ENCODE data around the gene LGALS4. TPM values are rescaled to one million over a fixed set of nuclear protein-coding genes. Genes with fewer than 3 reads are reported as not detected.

LGALS4 gene
- total and polyA plus RNA-seq, 4 donors: 0.51 to 544 (median 6.0) TPM

Other genes starting within 250 kb of the LGALS4 start
- gene MAP4K1, start 195.0 kb downstream of the LGALS4 start, total RNA-seq: 10 to 100 TPM in 1 of 2 donors, 1 to 10 TPM in 1; 7.3 to 13.2 TPM
- gene MAP4K1, start 195.0 kb downstream of the LGALS4 start, polyA plus RNA-seq: 1 to 10 TPM; 1.6 to 2.1 TPM
- 100 to 1,000 TPM; 171 to 183 TPM for gene EIF3K, start 193.8 kb downstream of the LGALS4 start, total RNA-seq
- gene EIF3K, start 193.8 kb downstream of the LGALS4 start, polyA plus RNA-seq: 100 to 1,000 TPM; 299 to 445 TPM
- 1,000 to 10,000 TPM in 1 of 2 donors, 100 to 1,000 TPM in 1; 794 to 1,985 TPM for gene ACTN4, start 165.3 kb downstream of the LGALS4 start, total RNA-seq
- 100 to 1,000 TPM; 111 to 163 TPM for gene ACTN4, start 165.3 kb downstream of the LGALS4 start, polyA plus RNA-seq
- 1 to 10 TPM; 1.9 to 2.8 TPM for gene CAPN12, start 68.5 kb downstream of the LGALS4 start, total RNA-seq
- 1 to 10 TPM; 1.0 to 4.5 TPM for gene CAPN12, start 68.5 kb downstream of the LGALS4 start, polyA plus RNA-seq
- gene LGALS7, start 39.4 kb downstream of the LGALS4 start, total RNA-seq: not detected
- not detected for gene LGALS7, start 39.4 kb downstream of the LGALS4 start, polyA plus RNA-seq
- not detected for gene LGALS7B, start 23.7 kb downstream of the LGALS4 start, total RNA-seq
- gene LGALS7B, start 23.7 kb downstream of the LGALS4 start, polyA plus RNA-seq: not detected
- gene ECH1, start 18.8 kb upstream of the LGALS4 start, total RNA-seq: 10 to 100 TPM; 92.2 to 95.1 TPM
- 100 to 1,000 TPM; 139 to 190 TPM for gene ECH1, start 18.8 kb upstream of the LGALS4 start, polyA plus RNA-seq
- 100 to 1,000 TPM; 220 TPM for gene HNRNPL, start 37.0 kb upstream of the LGALS4 start, total RNA-seq
- 100 to 1,000 TPM in 1 of 2 donors, 10 to 100 TPM in 1; 83.3 to 150 TPM for gene HNRNPL, start 37.0 kb upstream of the LGALS4 start, polyA plus RNA-seq
- 1 to 10 TPM; 3.3 to 5.7 TPM for gene RINL, start 65.3 kb upstream of the LGALS4 start, total RNA-seq
- gene RINL, start 65.3 kb upstream of the LGALS4 start, polyA plus RNA-seq: 1 to 10 TPM; 1.8 to 5.4 TPM
- gene SIRT2, start 86.7 kb upstream of the LGALS4 start, total RNA-seq: 10 to 100 TPM; 34.6 to 42.4 TPM
- gene SIRT2, start 86.7 kb upstream of the LGALS4 start, polyA plus RNA-seq: 10 to 100 TPM; 34.8 to 51.2 TPM
- gene NFKBIB, start 87.0 kb upstream of the LGALS4 start, total RNA-seq: 10 to 100 TPM; 16.0 to 24.5 TPM
- gene NFKBIB, start 87.0 kb upstream of the LGALS4 start, polyA plus RNA-seq: 10 to 100 TPM; 23.4 to 30.1 TPM
- not detected for gene CCER2, start 99.2 kb upstream of the LGALS4 start, total RNA-seq
- gene CCER2, start 99.2 kb upstream of the LGALS4 start, polyA plus RNA-seq: 1 to 10 TPM in 1 of 2 donors, not detected in 1; 1.2 TPM
- gene SARS2, start 117.8 kb upstream of the LGALS4 start, total RNA-seq: 10 to 100 TPM in 1 of 2 donors, 1 to 10 TPM in 1; 5.9 to 13.8 TPM
- gene SARS2, start 117.8 kb upstream of the LGALS4 start, polyA plus RNA-seq: 10 to 100 TPM in 1 of 2 donors, 1 to 10 TPM in 1; 9.5 to 72.4 TPM
- 10 to 100 TPM; 14.3 to 15.8 TPM for gene MRPS12, start 118.0 kb upstream of the LGALS4 start, total RNA-seq
- gene MRPS12, start 118.0 kb upstream of the LGALS4 start, polyA plus RNA-seq: 10 to 100 TPM; 24.9 to 33.3 TPM
- 10 to 100 TPM; 23.6 to 33.0 TPM for gene FBXO17, start 162.8 kb upstream of the LGALS4 start, total RNA-seq
- 10 to 100 TPM in 1 of 2 donors, 1 to 10 TPM in 1; 8.3 to 26.0 TPM for gene FBXO17, start 162.8 kb upstream of the LGALS4 start, polyA plus RNA-seq
- gene FBXO27, start 219.6 kb upstream of the LGALS4 start, total RNA-seq: 1 to 10 TPM; 5.0 to 8.6 TPM
- 1 to 10 TPM in 1 of 2 donors, under 1 TPM in 1; 0.25 to 2.8 TPM for gene FBXO27, start 219.6 kb upstream of the LGALS4 start, polyA plus RNA-seq

Data from aorta (tissue), 4 donors.